HepG2 (cell line): ENCODE data around the gene SLC22A7. TPM values are rescaled to one million over a fixed set of nuclear protein-coding genes. Genes with fewer than 3 reads are reported as not detected.

Experiments
- BRF2 ChIP-seq: sonication (generic); formaldehyde crosslinking; IDR thresholded peaks from 2 replicates; pipeline ENCODE4 v1.8.1; 2022; ENCODE audit warnings: mild to moderate bottlenecking, missing genetic modification reagents
- DMAP1 ChIP-seq: IDR thresholded peaks from 2 replicates; pipeline ENCODE4 v1.6.1; 2016
- EEA1 ChIP-seq: sonication (generic); formaldehyde crosslinking; IDR thresholded peaks from 2 replicates; pipeline ENCODE4 v1.5.1; 2020; ENCODE audit warnings: mild to moderate bottlenecking, missing genetic modification reagents, borderline replicate concordance
- RFX1 ChIP-seq: fragments of 450-650 bp; IDR thresholded peaks from 2 replicates; pipeline ENCODE4 v1.6.1; 2017
- SNAPC5 ChIP-seq: sonication (generic); formaldehyde crosslinking; IDR thresholded peaks from 2 replicates; pipeline ENCODE4 v1.8.1; 2023; ENCODE audit warnings: mild to moderate bottlenecking, missing genetic modification reagents, borderline replicate concordance
- SP140L ChIP-seq: sonication (generic); formaldehyde crosslinking; IDR thresholded peaks from 2 replicates; pipeline ENCODE4 v1.4.0; 2020; ENCODE audit warnings: missing genetic modification reagents, borderline replicate concordance
- SRSF9 ChIP-seq: fragments of 200-400 bp; formaldehyde crosslinking; IDR thresholded peaks from 2 replicates; pipeline ENCODE4 v1.6.1; 2018; ENCODE audit warnings: borderline replicate concordance, mild to moderate bottlenecking, low read depth, low read length; ENCODE audit not compliant: insufficient read depth, poor library complexity, severe bottlenecking
- TFDP2 ChIP-seq: sonication (generic); formaldehyde crosslinking; IDR thresholded peaks from 2 replicates; pipeline ENCODE4 v1.4.0; 2020; ENCODE audit warnings: missing genetic modification reagents
- ZBTB10 ChIP-seq: sonication (generic); formaldehyde crosslinking; IDR thresholded peaks from 2 replicates; pipeline ENCODE4 v1.4.0; 2020; ENCODE audit warnings: missing genetic modification reagents, borderline replicate concordance
- ZBTB40 ChIP-seq, 2 experiments: fragments of 450-650 bp in 1 of 2; sonication (generic) in 1 of 2; formaldehyde crosslinking in 1 of 2; IDR thresholded peaks; 2 replicates each; pipeline versions ENCODE4 v1.6.1 to v1.8.0; 2016 to 2022; ENCODE audit warnings: antibody characterized with exemption in 1 of 2, mild to moderate bottlenecking in 1 of 2, missing genetic modification reagents in 1 of 2
- ZNF20 ChIP-seq: sonication (generic); formaldehyde crosslinking; IDR thresholded peaks from 2 replicates; pipeline ENCODE4 v1.4.0; 2020; ENCODE audit warnings: mild to moderate bottlenecking, moderate library complexity, missing genetic modification reagents
- ZNF44 ChIP-seq: sonication (generic); formaldehyde crosslinking; IDR thresholded peaks from 2 replicates; pipeline ENCODE4 v1.5.1; 2020; ENCODE audit warnings: mild to moderate bottlenecking, missing genetic modification reagents
- polyA plus RNA-seq, 8 experiments: library from polyadenylated mRNA; depleted of rRNA in 3 of 8; stranded (reverse) in 7 of 8; unstranded in 1 of 8; fragments of >200 nt; fragmentation: Illumina TruSeq in 4 of 8; extraction: Trizol in 4 of 8; gene quantifications; 2 replicates each; pipeline versions ENCODE4 v1.2.1 to v1.2.3, GENCODE V29; 2011 to 2016; ENCODE audit warnings: low read depth in 4 of 8, missing spikeins in 1 of 8, mixed read lengths in 1 of 8; ENCODE audit not compliant: insufficient read depth in 1 of 8
- total RNA-seq, 5 experiments: library from RNA; depleted of rRNA; stranded (reverse); fragments of >200 nt; fragmentation: Illumina TruSeq; extraction: Trizol; gene quantifications; 2 replicates each; pipeline ENCODE4 v1.2.3, GENCODE V29; 2016; ENCODE audit warnings: low read depth in 1 of 5

SLC22A7 gene
- total and polyA plus RNA-seq, 2 of the 13 experiments (the other 11 are each of a cell fraction or from before 2014, with no cell fraction given) = 5.3 to 22.6 TPM

- no peak; the same call in 1 of the 2 replicates for TF ChIP-seq TFDP2 (CRISPR knock-in tag)
- no peak for TF ChIP-seq BRF2 (CRISPR knock-in tag)
- TF ChIP-seq DMAP1 (CRISPR knock-in tag) = no peak
- no peak for TF ChIP-seq SRSF9
- no peak for TF ChIP-seq RFX1
- TF ChIP-seq ZNF44 (CRISPR knock-in tag) = no peak
- TF ChIP-seq SNAPC5 (CRISPR knock-in tag) = no peak; the same call in 1 of the 2 replicates
- no peak for TF ChIP-seq SP140L (CRISPR knock-in tag)
- no peak for TF ChIP-seq ZNF20 (CRISPR knock-in tag)
- peak; percentile 93 for TF ChIP-seq ZBTB10
- TF ChIP-seq EEA1 (CRISPR knock-in tag) = 0 out of 2 replicates have a peak, but pooled peaks have one; percentile 45
- TF ChIP-seq ZBTB40 (IDR thresholded peaks at IDR 0.05) = no peak
- TF ChIP-seq ZBTB40 (CRISPR knock-in tag; IDR thresholded peaks at IDR 0.05) = no peak; the same call in 1 of the 2 replicates
These were observed 20.2 kb upstream of the SLC22A7 start (continued) for GRCh38 chr6:43277643-43278523.
